ENCODE data around the gene SLC32A1.

Gene SLC32A1

GRCh38 chr20:38776363-38776762 lies 52.1 kb downstream of the SLC32A1 start:
- TF ChIP-seq POLR2A (IDR thresholded peaks at IDR 0.05; ENCODE audit: low read length) (no peak), GATA1 (IDR thresholded peaks at IDR 0.05; ENCODE audit: low read depth, low read length) (no peak)
- DNase-seq = no peak
